Measurements from ENCODE around the gene NCOA3. TPM values are rescaled to one million over a fixed set of nuclear protein-coding genes. Genes with fewer than 3 reads are reported as not detected.

Gene NCOA3
- total and polyA plus RNA-seq, 12 donors = 8.0 to 30.2 (median 21.4) TPM

DNA sequence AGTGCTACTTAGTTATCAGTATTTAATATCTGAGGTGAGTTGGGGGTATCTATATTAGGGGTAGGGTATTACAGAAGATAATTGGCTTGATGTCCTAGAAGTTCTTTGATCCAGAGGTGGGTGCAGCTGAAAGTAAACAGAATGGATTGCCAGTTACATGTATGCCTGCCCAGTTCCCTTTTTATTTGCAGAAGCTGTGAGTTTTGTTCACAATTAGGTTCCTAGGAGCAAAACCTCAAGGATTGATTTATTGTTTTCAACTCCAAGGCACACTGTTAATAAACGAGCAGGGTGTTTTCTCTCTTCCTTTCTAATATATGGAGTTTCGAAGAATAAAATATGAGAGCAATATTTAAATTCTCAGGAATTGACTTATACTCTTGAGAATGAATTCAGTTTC, 154.6 kb downstream of the NCOA3 start:
- Histone ChIP-seq H3K27me3 (no peaks in the 10 kb centered on the region), H3K4me1 (peaks cover 0 to 13% (median 6%) of the 10 kb centered on the region in 9 donors), H3K27ac (no peak overlapping the region), H3K36me3 (peaks cover 0 to 100% (median 41%) of the 10 kb centered on the region in 9 donors), H3K4me3 (no peak overlapping the region), H3K9me3 (no peaks in the 10 kb centered on the region)
- TF ChIP-seq, protein P1, sequence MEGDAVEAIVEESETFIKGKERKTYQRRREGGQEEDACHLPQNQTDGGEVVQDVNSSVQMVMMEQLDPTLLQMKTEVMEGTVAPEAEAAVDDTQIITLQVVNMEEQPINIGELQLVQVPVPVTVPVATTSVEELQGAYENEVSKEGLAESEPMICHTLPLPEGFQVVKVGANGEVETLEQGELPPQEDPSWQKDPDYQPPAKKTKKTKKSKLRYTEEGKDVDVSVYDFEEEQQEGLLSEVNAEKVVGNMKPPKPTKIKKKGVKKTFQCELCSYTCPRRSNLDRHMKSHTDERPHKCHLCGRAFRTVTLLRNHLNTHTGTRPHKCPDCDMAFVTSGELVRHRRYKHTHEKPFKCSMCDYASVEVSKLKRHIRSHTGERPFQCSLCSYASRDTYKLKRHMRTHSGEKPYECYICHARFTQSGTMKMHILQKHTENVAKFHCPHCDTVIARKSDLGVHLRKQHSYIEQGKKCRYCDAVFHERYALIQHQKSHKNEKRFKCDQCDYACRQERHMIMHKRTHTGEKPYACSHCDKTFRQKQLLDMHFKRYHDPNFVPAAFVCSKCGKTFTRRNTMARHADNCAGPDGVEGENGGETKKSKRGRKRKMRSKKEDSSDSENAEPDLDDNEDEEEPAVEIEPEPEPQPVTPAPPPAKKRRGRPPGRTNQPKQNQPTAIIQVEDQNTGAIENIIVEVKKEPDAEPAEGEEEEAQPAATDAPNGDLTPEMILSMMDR (IDR thresholded peaks at IDR 0.05) = no peak
- ATAC-seq (no peak), DNase-seq (no peak)
- WGBS, 2 donors = 81 to 93% methylated on average over 2 of the region's 2 CpGs
- intact Hi-C loops (cut with DNase I) = no loop called here

DNA sequence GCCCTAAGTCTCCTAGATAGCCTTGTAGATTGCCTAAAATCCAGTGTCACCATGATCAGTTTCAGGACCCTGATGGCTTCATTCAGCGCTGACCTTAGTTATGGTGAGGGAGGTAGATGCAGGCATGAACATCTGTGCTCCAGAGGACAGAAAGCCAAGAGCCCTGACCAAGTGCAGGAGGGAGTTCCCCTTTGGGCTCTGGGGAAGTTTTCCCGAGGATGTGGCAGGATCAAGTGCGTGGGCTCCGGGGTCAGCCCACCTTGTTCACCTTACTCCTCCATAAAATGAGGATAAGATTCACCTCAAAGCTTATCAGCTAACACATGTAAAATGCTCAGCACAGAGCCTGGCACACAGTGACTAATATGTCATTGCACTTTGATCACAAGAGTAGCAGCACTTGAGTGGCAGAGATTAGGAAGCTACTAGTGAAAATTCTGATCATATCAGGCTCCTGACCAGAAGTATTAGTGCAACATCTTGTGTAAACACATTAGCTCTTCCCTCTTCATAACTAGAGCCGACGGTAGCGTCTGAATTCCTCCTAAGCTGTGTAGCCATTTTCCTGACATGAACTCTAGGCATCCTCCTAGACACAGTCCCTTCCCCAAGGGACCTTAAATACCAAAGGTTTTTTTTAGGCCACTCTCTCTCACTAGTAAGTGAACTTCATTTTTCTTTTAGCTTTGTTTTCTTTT, 158.4 kb downstream of the NCOA3 start:
- H3K4me1 ChIP-seq = peaks cover 3 to 23% (median 12%) of the 10 kb centered on the region in 9 donors
- ATAC-seq (no peak), DNase-seq (no peak)
- WGBS, 2 donors = 46 to 52% methylated on average over 7 of the region's 7 CpGs
- H3K9me3 ChIP-seq = no peaks in the 10 kb centered on the region
- peaks cover 0 to 88% (median 12%) of the 10 kb centered on the region in 9 donors for H3K36me3 ChIP-seq
- no peak overlapping the region for H3K4me3 ChIP-seq
- TF ChIP-seq, protein P1 (IDR thresholded peaks at IDR 0.05) = no peak
- no peaks in the 10 kb centered on the region for H3K27me3 ChIP-seq
- peak overlapping the region in 1 of 10 donors; percentile 21 for H3K27ac ChIP-seq
- intact Hi-C loops (cut with DNase I) = loop anchor here in 5 of 10 donors (5.0 kb wide), 2 partner anchors 122 to 962 kb away; no protein-coding TSS in a partner anchor

DNA sequence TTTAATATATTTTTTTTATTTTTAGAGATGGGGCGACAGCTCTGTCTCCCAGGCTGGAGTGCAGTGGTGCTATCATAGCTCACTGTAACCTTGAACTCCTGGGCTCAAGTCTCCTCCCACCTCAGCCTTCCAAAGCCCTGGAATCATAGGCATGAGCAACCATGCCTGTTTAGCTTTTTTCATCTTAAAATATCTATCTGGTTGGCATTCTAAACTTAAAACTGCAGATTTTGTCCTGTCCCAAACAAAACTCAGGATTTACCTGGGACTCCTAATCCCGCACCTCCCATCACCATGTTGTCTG, 158.9 kb downstream of the NCOA3 start:
- Histone ChIP-seq H3K36me3 (peaks cover 0 to 86% (median 7%) of the 10 kb centered on the region in 9 donors), H3K27ac (peak overlapping the region in 1 of 10 donors; percentile 21), H3K27me3 (no peaks in the 10 kb centered on the region), H3K9me3 (no peaks in the 10 kb centered on the region), H3K4me1 (peaks cover 3 to 23% (median 12%) of the 10 kb centered on the region in 9 donors), H3K4me3 (no peak overlapping the region)
- WGBS, 2 donors = 79 to 87% methylated on average over 2 of the region's 2 CpGs
- no peak for DNase-seq
- intact Hi-C loops (cut with DNase I) = loop anchor here in 5 of 10 donors (5.0 kb wide), 2 partner anchors 122 to 962 kb away; no protein-coding TSS in a partner anchor
- TF ChIP-seq, protein P1 (IDR thresholded peaks at IDR 0.05) = no peak
- ATAC-seq = no peak

DNA sequence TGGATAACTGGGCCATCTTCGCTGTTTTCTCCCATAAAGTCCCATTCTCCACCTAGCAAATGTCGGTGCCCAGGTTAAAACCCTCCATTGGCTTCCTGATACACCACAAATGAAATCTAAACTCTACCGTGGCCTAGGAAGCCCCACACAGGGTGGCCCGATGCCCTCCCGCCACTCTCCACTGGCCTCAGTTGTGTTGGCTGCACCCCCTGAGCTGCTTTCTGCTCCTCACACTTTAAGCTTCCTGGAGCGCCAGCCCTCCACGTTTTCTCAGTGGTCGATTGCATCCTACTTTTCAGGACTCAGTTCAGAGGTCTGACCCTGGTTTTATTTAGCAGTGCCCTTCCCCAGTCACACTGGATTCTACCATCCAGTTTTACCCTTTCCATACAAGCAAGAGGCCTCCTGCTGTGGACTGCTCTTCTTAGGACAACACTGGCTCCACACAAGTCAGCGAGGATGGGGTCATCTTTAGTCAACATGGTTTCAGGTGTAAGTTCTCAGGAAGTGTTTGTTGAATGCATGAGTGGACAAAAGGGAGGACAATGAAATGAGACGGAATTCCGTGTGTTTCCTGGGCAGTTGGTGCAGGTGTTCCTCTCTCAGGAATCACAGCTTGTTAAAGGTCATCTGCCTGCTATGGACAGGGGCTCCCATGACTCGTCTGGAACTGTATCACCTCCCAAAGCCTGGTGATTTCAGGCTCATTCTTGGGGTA, 159.5 kb downstream of the NCOA3 start:
- TF ChIP-seq, protein P1 (IDR thresholded peaks at IDR 0.05) = no peak
- H3K36me3 ChIP-seq = peaks cover 0 to 86% (median 4%) of the 10 kb centered on the region in 9 donors
- H3K9me3 ChIP-seq = no peaks in the 10 kb centered on the region
- ATAC-seq = no peak
- WGBS, 2 donors = 84 to 91% methylated on average over 12 of the region's 12 CpGs
- no peak overlapping the region for H3K4me3 ChIP-seq
- peaks cover 3 to 23% (median 12%) of the 10 kb centered on the region in 9 donors for H3K4me1 ChIP-seq
- no peak overlapping the region for H3K27ac ChIP-seq
- intact Hi-C loops (cut with DNase I) = loop anchor here in 5 of 10 donors (1.0 to 5.0 kb wide), 3 partner anchors 121 to 961 kb away; no protein-coding TSS in a partner anchor
- H3K27me3 ChIP-seq = no peaks in the 10 kb centered on the region
- no peak for DNase-seq
